BJ (cell line): Measurements from ENCODE around the gene NCR3LG1. TPM values are rescaled to one million over a fixed set of nuclear protein-coding genes. Genes with fewer than 3 reads are reported as not detected.

Experiments
- CTCF ChIA-PET: fragments of 350-600 bp; formaldehyde crosslinking; extraction: SDS; loops from one replicate; lab custom pipeline; 2021; ENCODE audit warnings: antibody characterized with exemption, inconsistent platforms; lab: Yijun Ruan, JAX
- POLR2A ChIA-PET: fragments of 300-600 bp; sonication (Branson Sonifier 250); formaldehyde crosslinking; extraction: SDS; loops from one replicate; lab custom pipeline; 2021; ENCODE audit warnings: antibody characterized with exemption; lab: Charles Lee
- DNase-seq: peaks from one replicate; pipeline ENCODE4 v3.0.0-alpha.2; 2011; ENCODE audit warnings: low read depth
- H3K27me3 ChIP-seq: 2 replicates; pipeline ENCODE4 v1.6.0; 2011; ENCODE audit warnings: low read length; ENCODE audit not compliant: control insufficient read depth, insufficient read depth
- H3K36me3 ChIP-seq: 2 replicates; pipeline ENCODE4 v1.5.1; 2011; ENCODE audit warnings: low read length; ENCODE audit not compliant: control insufficient read depth, insufficient read depth
- H3K4me3 ChIP-seq: 2 replicates; pipeline ENCODE4 v1.5.1; 2011; ENCODE audit warnings: low read depth, mild to moderate bottlenecking, control low read depth, low read length
- polyA plus RNA-seq: library from polyadenylated mRNA; depleted of rRNA; stranded (reverse); fragments of >200 nt; gene quantifications from 2 replicates; pipeline ENCODE4 v1.2.3, GENCODE V29; 2011
- TF ChIP-seq, protein P1 (sequence below): IDR thresholded peaks from 2 replicates; pipeline ENCODE4 v1.5.1; 2011; ENCODE audit warnings: low read depth, mild to moderate bottlenecking, control low read depth, inconsistent platforms, low read length, moderate library complexity; ENCODE audit not compliant: insufficient read depth

Gene NCR3LG1
- polyA plus RNA-seq, 1 experiment = 1.5 TPM

DNA sequence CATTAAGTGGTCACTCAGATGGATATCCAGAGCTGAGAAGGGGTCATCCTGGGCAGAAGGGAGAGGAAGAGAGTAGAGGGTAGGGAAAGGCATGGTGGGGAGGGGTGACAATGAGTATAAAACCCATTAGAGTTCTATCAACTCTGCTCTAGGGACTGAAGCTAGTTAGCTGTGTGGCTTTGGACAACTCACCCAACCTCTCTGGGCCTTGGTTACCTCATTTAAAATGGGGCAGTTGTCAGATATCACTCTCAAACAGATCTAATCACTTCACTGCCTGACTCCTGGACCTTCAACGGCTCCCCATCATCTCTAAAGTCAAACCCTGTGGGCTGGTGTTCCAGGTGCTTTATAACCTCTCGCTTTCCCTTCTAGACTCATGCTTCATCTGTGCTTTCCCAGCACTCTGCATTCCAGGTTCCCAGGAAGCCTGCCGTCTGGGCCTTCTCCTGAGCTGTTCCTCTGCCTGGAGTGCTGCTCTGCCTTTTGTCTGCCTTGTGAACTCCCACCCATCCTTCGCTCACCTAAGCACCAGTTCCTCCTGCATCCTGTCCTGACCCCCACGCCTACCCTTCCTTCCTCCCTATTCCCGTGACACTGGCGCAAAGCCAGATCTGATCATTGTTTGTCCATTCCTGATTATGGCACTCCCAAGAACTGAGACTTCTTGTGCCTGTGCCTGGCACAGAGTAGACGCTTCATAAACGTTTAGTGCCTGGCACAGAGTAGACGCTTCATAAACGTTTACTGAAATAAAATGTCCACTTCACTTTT is 59.2 kb downstream of the NCR3LG1 start:
- no peaks in the 10 kb centered on the region for H3K36me3 ChIP-seq
- DNase-seq = no peak
- peaks cover 2% of the 10 kb centered on the region for H3K27me3 ChIP-seq
- TF ChIP-seq, protein P1, sequence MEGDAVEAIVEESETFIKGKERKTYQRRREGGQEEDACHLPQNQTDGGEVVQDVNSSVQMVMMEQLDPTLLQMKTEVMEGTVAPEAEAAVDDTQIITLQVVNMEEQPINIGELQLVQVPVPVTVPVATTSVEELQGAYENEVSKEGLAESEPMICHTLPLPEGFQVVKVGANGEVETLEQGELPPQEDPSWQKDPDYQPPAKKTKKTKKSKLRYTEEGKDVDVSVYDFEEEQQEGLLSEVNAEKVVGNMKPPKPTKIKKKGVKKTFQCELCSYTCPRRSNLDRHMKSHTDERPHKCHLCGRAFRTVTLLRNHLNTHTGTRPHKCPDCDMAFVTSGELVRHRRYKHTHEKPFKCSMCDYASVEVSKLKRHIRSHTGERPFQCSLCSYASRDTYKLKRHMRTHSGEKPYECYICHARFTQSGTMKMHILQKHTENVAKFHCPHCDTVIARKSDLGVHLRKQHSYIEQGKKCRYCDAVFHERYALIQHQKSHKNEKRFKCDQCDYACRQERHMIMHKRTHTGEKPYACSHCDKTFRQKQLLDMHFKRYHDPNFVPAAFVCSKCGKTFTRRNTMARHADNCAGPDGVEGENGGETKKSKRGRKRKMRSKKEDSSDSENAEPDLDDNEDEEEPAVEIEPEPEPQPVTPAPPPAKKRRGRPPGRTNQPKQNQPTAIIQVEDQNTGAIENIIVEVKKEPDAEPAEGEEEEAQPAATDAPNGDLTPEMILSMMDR = no peak
- CTCF ChIA-PET = no interaction called here
- H3K4me3 ChIP-seq = no peak overlapping the region
- POLR2A ChIA-PET = no interaction called here

GRCh38 chr11:17411418-17411817 is 59.8 kb downstream of the NCR3LG1 start:
- TF ChIP-seq, protein P1 = no peak

GRCh38 chr11:17412488-17413180 is 61.0 kb downstream of the NCR3LG1 start:
- H3K36me3 ChIP-seq = no peaks in the 10 kb centered on the region
- TF ChIP-seq, protein P1 = no peak
- H3K4me3 ChIP-seq = no peak overlapping the region
- no peak for DNase-seq
- ChIA-PET POLR2A (interaction anchor here (0.6 kb wide), 1 partner anchor 55 kb away, joined by 3 read pairs; no protein-coding TSS in a partner anchor), CTCF (interaction anchor here (0.6 kb wide), 1 partner anchor 97 kb away, joined by 3 read pairs; no protein-coding TSS in a partner anchor)
- H3K27me3 ChIP-seq = peaks cover 4% of the 10 kb centered on the region

More at GRCh38 chr11:17411418-17411817, 59.8 kb downstream of the NCR3LG1 start:
- peaks cover 2% of the 10 kb centered on the region for H3K27me3 ChIP-seq
- ChIA-PET POLR2A (no interaction called here), CTCF (no interaction called here)
- no peaks in the 10 kb centered on the region for H3K36me3 ChIP-seq
- H3K4me3 ChIP-seq = no peak overlapping the region
- no peak for DNase-seq

GRCh38 chr11:17413414-17414316 is 62.1 kb downstream of the NCR3LG1 start:
- ChIA-PET POLR2A (interaction anchor here (0.6 kb wide), 1 partner anchor 53 kb away, joined by 3 read pairs; no protein-coding TSS in a partner anchor), CTCF (no interaction called here)
- no peaks in the 10 kb centered on the region for H3K36me3 ChIP-seq
- peaks cover 10% of the 10 kb centered on the region for H3K27me3 ChIP-seq
- no peak for DNase-seq
- TF ChIP-seq, protein P1 = no peak
- no peak overlapping the region for H3K4me3 ChIP-seq
